Right lobe of liver (tissue), 6 donors: ENCODE measurements around the gene FOXO4. TPM values are rescaled to one million over a fixed set of nuclear protein-coding genes. Genes with fewer than 3 reads are reported as not detected.

Experiments
- ATAC-seq, 4 donors: fragments of 200-7000 bp; cut with Tn5 transposase; one replicate each; pipeline ENCODE4 v1.9.1; 2020; ENCODE audit warnings: mild to moderate bottlenecking in 4 of 4, moderate library complexity in 4 of 4
- DNase-seq, 3 donors: peaks; one replicate each; pipeline ENCODE4 v3.0.0-alpha.2; 2020
- H3K27ac ChIP-seq, 3 donors: fragments of 200-600 bp; one replicate each; pipeline ENCODE4 v1.8.0; 2022
- H3K27me3 ChIP-seq, 2 donors: fragments of 200-600 bp; one replicate each; pipeline ENCODE4 v1.8.0; 2022
- H3K36me3 ChIP-seq, 4 donors: fragments of 200-600 bp; sonication (generic) in 1 of 4; one replicate each; pipeline versions ENCODE4 v1.5.1 to v1.8.0; 2017 to 2022; ENCODE audit warnings: control low read depth in 1 of 4
- H3K4me1 ChIP-seq, 4 donors: fragments of 200-600 bp; sonication (generic) in 1 of 4; one replicate each; pipeline versions ENCODE4 v1.5.1 to v1.8.0; 2017 to 2022; ENCODE audit warnings: control low read depth in 1 of 4
- H3K4me3 ChIP-seq, 3 donors: fragments of 200-600 bp; one replicate each; pipeline ENCODE4 v1.8.0; 2022
- H3K9me3 ChIP-seq, 4 donors: fragments of 200-600 bp; sonication (generic) in 1 of 4; one replicate each; pipeline versions ENCODE4 v1.5.1 to v1.8.0; 2017 to 2022; ENCODE audit warnings: control low read depth in 1 of 4
- CTCF ChIP-seq, 4 donors: fragments of 200-600 bp in 3 of 4; fragments of 450-650 bp in 1 of 4; IDR thresholded peaks; one replicate each; pipeline versions ENCODE4 v1.5.1 to v1.8.0; 2016 to 2022; ENCODE audit warnings: antibody characterized with exemption in 4 of 4, mild to moderate bottlenecking in 2 of 4
- POLR2A ChIP-seq: fragments of 450-650 bp; IDR thresholded peaks from one replicate; pipeline ENCODE4 v1.6.1; 2017; ENCODE audit warnings: antibody characterized with exemption, mild to moderate bottlenecking
- WGBS: methylation state at CpG from one replicate; pipeline ENCODE4 v1.1.6; 2018; ENCODE audit warnings: low coverage, low lambda C conversion rate; ENCODE audit not compliant: insufficient coverage; ENCODE audit errors: missing lambda C conversion rate; 5-methylcytosine and 5-hydroxymethylcytosine counted together
- intact Hi-C, 2 donors: fragments of 100-400 bp; cut with DNase I; formaldehyde crosslinking; loops; one replicate each; pipeline versions ENCODE4 v1.11.2 to v1.14.1; 2022
- total RNA-seq, 6 experiments: library from RNA; depleted of rRNA in 2 of 6; stranded (reverse); fragments of >200 nt in 2 of 6; fragmentation: NEBNext Ultra II Directional in 3 of 6; extraction: Animal tissue kit (Norgen Biotek cat#: 25700) in 3 of 6; gene quantifications; one replicate each; pipeline versions ENCODE4 v1.1.0 to v1.2.4, GENCODE V29; 2016 to 2023
- donor health status: DM: no; HTN: yes; CAD: no.
- donor health status: DM: no; HTN: no; CAD: no.
- donor health status: DM: no; HTN: no; CAD: no.
- donor health status: DM: no; HTN: yes; CAD: no.
- donor health status: DM: no; HTN: yes; CAD: no.

FOXO4 gene
- total RNA-seq, 6 experiments from 2014 or later: 5.2 to 12.1 (median 8.5) TPM

GRCh38 chrX:71057848-71058530 is 37.7 kb upstream of the FOXO4 start:
- no peak for TF ChIP-seq POLR2A
- Histone ChIP-seq H3K27ac (no peak overlapping the region), H3K4me1 (no peaks in the 10 kb centered on the region), H3K36me3 (peaks cover 0 to 12% (median 0%) of the 10 kb centered on the region in 4 donors), H3K9me3 (no peaks in the 10 kb centered on the region), H3K4me3 (no peak overlapping the region), H3K27me3 (no peaks in the 10 kb centered on the region)
- no peak for DNase-seq
- 64% methylated on average over 3 of the region's 3 CpGs for WGBS
- no peak for ATAC-seq
- intact Hi-C loops: no loop called here

- no peak overlapping the region for H3K4me3 ChIP-seq
- intact Hi-C loops: no loop called here
- no peak for TF ChIP-seq POLR2A
- no peak for TF ChIP-seq CTCF (IDR thresholded peaks at IDR 0.05)
- no peaks in the 10 kb centered on the region for H3K9me3 ChIP-seq
- no peak for DNase-seq
- H3K4me1 ChIP-seq: no peaks in the 10 kb centered on the region
- no peak for ATAC-seq
- H3K36me3 ChIP-seq: peaks cover 0 to 12% (median 0%) of the 10 kb centered on the region in 4 donors
- no peak overlapping the region for H3K27ac ChIP-seq
- no peaks in the 10 kb centered on the region for H3K27me3 ChIP-seq
Observed at GRCh38 chrX:71060127-71060526, 35.5 kb upstream of the FOXO4 start.

- no peaks in the 10 kb centered on the region for H3K9me3 ChIP-seq
- peak overlapping the region in 2 of 3 donors; percentile 37 to 54 for H3K27ac ChIP-seq
- peaks cover 0 to 2% (median 0%) of the 10 kb centered on the region in 4 donors for H3K4me1 ChIP-seq
- peak overlapping the region; percentile 47 to 62 (median 61) for H3K4me3 ChIP-seq
- no peak for ATAC-seq
- 7% methylated on average over 2 of the region's 2 CpGs for WGBS
- H3K27me3 ChIP-seq: no peaks in the 10 kb centered on the region
- H3K36me3 ChIP-seq: no peaks in the 10 kb centered on the region
- TF ChIP-seq CTCF (IDR thresholded peaks at IDR 0.05) (no peak), POLR2A (no peak)
- intact Hi-C loops: no loop called here
- no peak for DNase-seq
Observed at GRCh38 chrX:71067089-71067488, 28.6 kb upstream of the FOXO4 start.

DNA sequence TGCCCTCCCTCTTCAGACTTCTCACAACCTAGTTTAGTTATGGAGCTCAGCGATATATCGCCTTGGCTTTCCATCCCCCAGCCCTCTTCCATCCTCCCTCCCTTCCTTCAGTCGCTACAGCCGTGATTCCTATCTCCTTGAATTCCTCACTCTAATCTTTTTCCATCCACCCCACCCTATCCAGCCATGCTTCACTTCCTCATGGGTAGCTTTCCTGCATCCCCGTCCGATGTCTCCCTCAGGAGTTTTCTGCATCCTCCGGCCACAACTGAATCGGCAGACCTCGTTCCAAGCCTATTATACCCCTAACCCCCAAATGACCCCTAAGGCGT is 28.0 kb upstream of the FOXO4 start:
- H3K27me3 ChIP-seq: no peaks in the 10 kb centered on the region
- peak overlapping the region; percentile 47 to 62 (median 61) for H3K4me3 ChIP-seq
- ATAC-seq: peak in 3 of 4 donors; percentile 2 to 3 (median 3)
- peak overlapping the region; percentile 36 to 54 (median 37) for H3K27ac ChIP-seq
- intact Hi-C loops: no loop called here
- DNase-seq: no peak
- H3K9me3 ChIP-seq: no peaks in the 10 kb centered on the region
- WGBS: 21% methylated on average over 10 of the region's 10 CpGs
- H3K36me3 ChIP-seq: no peaks in the 10 kb centered on the region
- peaks cover 0 to 2% (median 0%) of the 10 kb centered on the region in 4 donors for H3K4me1 ChIP-seq
- TF ChIP-seq POLR2A (no peak), CTCF (IDR thresholded peaks at IDR 0.05) (no peak)

GRCh38 chrX:71068044-71068918 is 27.4 kb upstream of the FOXO4 start, which contains the start of gene SNX12:
TSS of gene SNX12 (minus strand) at chrX:71068334. CDS start at chrX:71068306, 28 bp downstream.
- intact Hi-C loops: no loop called here
- H3K4me1 ChIP-seq: peaks cover 0 to 2% (median 0%) of the 10 kb centered on the region in 4 donors
- WGBS: 13% methylated on average over 31 of the region's 73 CpGs
- TF ChIP-seq POLR2A: peak; percentile 31
- peak in 1 of 4 donors; percentile 91 for TF ChIP-seq CTCF (IDR thresholded peaks at IDR 0.05)
- H3K27me3 ChIP-seq: no peaks in the 10 kb centered on the region
- H3K4me3 ChIP-seq: peak within 1 kb of the TSS; percentile 47 to 62 (median 61)
- H3K9me3 ChIP-seq: no peaks in the 10 kb centered on the region
- DNase-seq: peak; percentile 89 to 93 (median 92)
- no peaks in the 10 kb centered on the region for H3K36me3 ChIP-seq
- peak within 1 kb of the TSS; percentile 36 to 54 (median 42) for H3K27ac ChIP-seq
- peak; percentile 97 to 99 (median 99) for ATAC-seq
